NCI-H524 (cell line): Measurements from ENCODE around the gene PHC3.
A peak's percentile ranks its signal among the peaks of the same experiment; 100 is the strongest.

Source experiments
- DNase-seq, 2 experiments: peaks; one replicate each; lab custom pipeline; 2025; lab: John Stamatoyannopoulos, UW

The PHC3 gene

GRCh38 chr3:170043506-170043905 is 138.0 kb downstream of the PHC3 start:
- no peak for DNase-seq

- DNase-seq = no peak
These were observed 141.1 kb downstream of the PHC3 start for GRCh38 chr3:170040418-170040817.

- peak; percentile 17 to 54 for DNase-seq
These were observed 143.0 kb downstream of the PHC3 start for GRCh38 chr3:170038434-170039110.
